Measurements from ENCODE around the gene CCDC38.

Gene CCDC38

DNA sequence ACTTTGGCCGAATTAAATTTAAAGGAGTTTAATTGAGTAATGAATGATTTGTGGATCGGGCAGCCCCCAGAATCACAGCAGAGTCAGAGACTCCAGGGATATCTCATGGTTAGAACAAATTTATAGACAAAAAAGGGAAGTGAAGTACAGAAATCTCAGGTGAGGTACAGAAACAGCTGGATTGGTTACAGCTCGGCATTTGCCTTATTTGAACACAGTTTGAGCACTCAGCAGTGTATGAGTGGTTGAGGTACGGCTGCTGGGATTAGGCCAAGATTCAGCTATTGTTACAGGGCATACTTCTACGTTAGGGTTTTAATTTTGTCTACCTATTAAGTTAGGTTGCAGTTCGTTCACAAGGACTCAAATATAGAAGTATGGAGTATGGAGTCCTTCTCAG, 23.3 kb downstream of the CCDC38 start:
- Histone ChIP-seq H3K36me3 (ENCODE audit: control insufficient read depth in 1 of 2, insufficient read depth in 2 of 2, low read length in 2 of 2) (no peaks in the 10 kb centered on the region), H3K27ac (ENCODE audit: low read length) (no peak overlapping the region), H3K4me1 (ENCODE audit: control insufficient read depth in 1 of 2, insufficient read depth in 2 of 2, low read length in 2 of 2) (no peaks in the 10 kb centered on the region), H3K27me3 (ENCODE audit: low read depth, low read length) (no peaks in the 10 kb centered on the region), H3K9me3 (ENCODE audit: control insufficient read depth in 1 of 2, low read length in 2 of 2) (no peaks in the 10 kb centered on the region), H3K4me3 (ENCODE audit: low read depth in 1 of 2, low read length in 2 of 2) (no peak overlapping the region)

DNA sequence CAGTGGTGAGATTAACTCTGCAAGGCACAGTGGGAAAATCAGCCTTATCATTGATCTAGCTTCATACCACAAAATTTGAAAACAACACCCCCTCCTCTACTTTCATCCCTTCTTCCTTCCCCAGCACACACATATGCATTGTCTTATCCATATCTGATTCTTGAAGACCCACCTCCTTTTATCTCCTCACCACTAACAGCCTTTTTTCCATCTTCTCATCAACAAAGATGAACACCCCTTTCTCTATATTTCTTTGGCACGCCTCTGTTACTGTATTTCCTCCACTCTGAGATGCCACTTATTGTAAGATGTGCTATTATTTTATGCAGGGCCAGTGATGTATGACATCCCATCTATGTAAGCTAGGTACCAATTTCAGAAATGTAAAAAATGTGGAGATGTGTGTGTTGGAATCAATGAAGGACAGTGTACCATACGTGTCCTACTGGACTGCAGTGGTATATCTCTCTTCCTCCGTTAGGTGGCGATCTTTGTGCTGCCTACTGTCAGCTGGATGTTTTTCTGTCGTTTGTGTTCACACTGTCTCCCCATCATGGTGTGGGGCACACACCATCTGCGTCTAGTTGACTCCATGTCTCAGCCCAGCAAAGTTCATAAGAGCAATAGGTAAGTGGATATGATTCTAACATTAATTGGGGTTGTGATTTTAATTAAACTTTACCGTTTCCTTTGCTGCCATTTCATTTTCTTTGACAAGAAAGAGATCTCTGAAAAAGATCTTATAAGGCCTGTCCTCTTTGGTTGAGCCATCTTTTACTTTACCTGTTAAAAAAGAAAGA, 24.0 kb downstream of the CCDC38 start:
- no peaks in the 10 kb centered on the region for H3K27me3 ChIP-seq (ENCODE audit: low read depth, low read length)
- no peaks in the 10 kb centered on the region for H3K9me3 ChIP-seq (ENCODE audit: control insufficient read depth in 1 of 2, low read length in 2 of 2)
- no peaks in the 10 kb centered on the region for H3K36me3 ChIP-seq (ENCODE audit: control insufficient read depth in 1 of 2, insufficient read depth in 2 of 2, low read length in 2 of 2)
- no peak overlapping the region for H3K27ac ChIP-seq (ENCODE audit: low read length)
- H3K4me1 ChIP-seq (ENCODE audit: control insufficient read depth in 1 of 2, insufficient read depth in 2 of 2, low read length in 2 of 2) = no peaks in the 10 kb centered on the region
- no peak overlapping the region for H3K4me3 ChIP-seq (ENCODE audit: low read depth in 1 of 2, low read length in 2 of 2)

DNA sequence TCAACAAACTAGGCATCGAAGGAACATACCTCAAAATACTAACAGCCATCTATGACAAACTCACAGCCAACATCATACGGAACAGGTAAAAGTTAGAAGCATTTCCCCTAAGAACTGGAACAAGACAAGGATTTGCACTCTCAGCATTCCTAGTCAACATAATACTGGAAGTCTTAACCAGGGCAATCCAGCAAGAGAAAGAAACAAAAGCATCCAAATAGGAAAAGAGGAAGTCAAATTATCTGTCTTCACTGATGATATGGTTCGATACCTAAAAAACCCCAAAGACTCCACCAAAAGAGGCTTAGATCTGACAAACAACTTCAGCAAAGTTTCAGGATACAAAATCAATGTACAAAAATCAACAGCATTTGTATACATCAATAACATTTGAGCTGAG, 32.5 kb downstream of the CCDC38 start:
- H3K36me3 ChIP-seq (ENCODE audit: control insufficient read depth in 1 of 2, insufficient read depth in 2 of 2, low read length in 2 of 2) = no peaks in the 10 kb centered on the region
- no peak overlapping the region for H3K27ac ChIP-seq (ENCODE audit: low read length)
- no peaks in the 10 kb centered on the region for H3K9me3 ChIP-seq (ENCODE audit: control insufficient read depth in 1 of 2, low read length in 2 of 2)
- H3K4me1 ChIP-seq (ENCODE audit: control insufficient read depth in 1 of 2, insufficient read depth in 2 of 2, low read length in 2 of 2) = no peaks in the 10 kb centered on the region
- no peak overlapping the region for H3K4me3 ChIP-seq (ENCODE audit: low read depth in 1 of 2, low read length in 2 of 2)
- H3K27me3 ChIP-seq (ENCODE audit: low read depth, low read length) = no peaks in the 10 kb centered on the region

DNA sequence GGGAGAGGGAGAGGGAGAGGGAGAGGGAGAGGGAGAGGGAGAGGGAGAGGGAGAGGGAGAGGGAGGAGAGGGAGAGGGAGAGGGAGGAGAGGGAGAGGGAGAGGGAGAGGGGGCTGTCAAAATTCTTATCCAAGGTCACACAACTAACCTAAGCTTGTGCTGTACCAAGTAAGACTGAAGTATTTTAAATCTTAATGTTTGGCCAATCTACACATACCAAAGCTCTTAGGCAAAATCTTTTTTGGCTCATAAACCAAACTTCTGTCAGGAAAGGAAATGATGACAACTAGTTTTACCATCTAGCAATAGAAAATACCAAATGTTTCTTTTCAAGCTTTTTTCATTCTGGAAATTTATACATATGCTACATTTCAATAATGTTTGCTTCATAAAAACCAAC, 33.8 kb downstream of the CCDC38 start:
- Histone ChIP-seq H3K4me1 (ENCODE audit: control insufficient read depth in 1 of 2, insufficient read depth in 2 of 2, low read length in 2 of 2) (no peaks in the 10 kb centered on the region), H3K9me3 (ENCODE audit: control insufficient read depth in 1 of 2, low read length in 2 of 2) (no peaks in the 10 kb centered on the region), H3K36me3 (ENCODE audit: control insufficient read depth in 1 of 2, insufficient read depth in 2 of 2, low read length in 2 of 2) (no peaks in the 10 kb centered on the region), H3K27me3 (ENCODE audit: low read depth, low read length) (no peaks in the 10 kb centered on the region), H3K4me3 (ENCODE audit: low read depth in 1 of 2, low read length in 2 of 2) (no peak overlapping the region), H3K27ac (ENCODE audit: low read length) (no peak overlapping the region)

DNA sequence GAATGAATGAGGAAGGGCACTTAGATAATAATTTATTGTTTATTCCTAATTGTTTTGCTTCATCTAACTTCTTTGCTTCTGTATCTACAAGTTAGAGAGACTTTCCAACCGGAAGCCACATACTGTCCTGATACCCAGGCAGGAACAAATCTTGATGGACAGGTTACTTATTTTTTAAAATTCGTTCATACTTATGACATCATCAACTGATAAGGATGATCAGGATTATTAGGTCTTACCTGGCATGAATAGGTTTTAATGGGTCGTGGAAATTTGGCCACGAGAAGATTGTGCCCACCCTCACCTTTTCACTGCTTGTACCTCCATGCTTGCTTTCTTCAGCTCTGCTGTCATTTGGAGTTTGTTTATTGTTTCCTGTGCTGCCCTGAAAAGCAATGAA, 44.3 kb downstream of the CCDC38 start:
- peaks cover 0 to 3% of the 10 kb centered on the region in 2 donors for H3K9me3 ChIP-seq (ENCODE audit: control insufficient read depth in 1 of 2, low read length in 2 of 2)
- no peaks in the 10 kb centered on the region for H3K4me1 ChIP-seq (ENCODE audit: control insufficient read depth in 1 of 2, insufficient read depth in 2 of 2, low read length in 2 of 2)
- H3K27ac ChIP-seq (ENCODE audit: low read length) = no peak overlapping the region

DNA sequence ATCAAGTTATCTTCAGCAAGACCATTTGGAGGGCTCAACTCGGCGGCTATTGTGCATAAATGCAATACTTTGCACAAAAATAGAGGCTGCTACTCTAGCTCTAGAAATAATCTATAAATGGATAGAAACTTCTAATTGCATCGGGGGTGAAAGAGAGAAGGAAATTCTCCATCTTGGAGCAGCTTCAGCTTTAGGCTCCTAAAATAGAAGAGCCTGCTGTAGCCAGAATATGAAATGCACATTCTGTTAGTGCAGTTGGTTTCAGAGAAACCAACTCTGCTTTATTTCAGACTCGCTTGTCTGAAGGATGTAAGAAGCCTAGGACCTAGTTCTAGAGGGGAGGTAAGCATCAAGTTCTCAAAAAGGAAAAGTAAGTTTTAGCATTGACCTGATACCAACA, 45.6 kb downstream of the CCDC38 start:
- Histone ChIP-seq H3K9me3 (ENCODE audit: control insufficient read depth in 1 of 2, low read length in 2 of 2) (no peaks in the 10 kb centered on the region), H3K27me3 (ENCODE audit: low read depth, low read length) (no peaks in the 10 kb centered on the region), H3K4me3 (ENCODE audit: low read depth in 1 of 2, low read length in 2 of 2) (no peak overlapping the region), H3K36me3 (ENCODE audit: control insufficient read depth in 1 of 2, insufficient read depth in 2 of 2, low read length in 2 of 2) (no peaks in the 10 kb centered on the region), H3K27ac (ENCODE audit: low read length) (no peak overlapping the region), H3K4me1 (ENCODE audit: control insufficient read depth in 1 of 2, insufficient read depth in 2 of 2, low read length in 2 of 2) (no peaks in the 10 kb centered on the region)

More for the DNA sequence above, 44.3 kb downstream of the CCDC38 start:
- no peaks in the 10 kb centered on the region for H3K36me3 ChIP-seq (ENCODE audit: control insufficient read depth in 1 of 2, insufficient read depth in 2 of 2, low read length in 2 of 2)
- H3K4me3 ChIP-seq (ENCODE audit: low read depth in 1 of 2, low read length in 2 of 2) = no peak overlapping the region
- no peaks in the 10 kb centered on the region for H3K27me3 ChIP-seq (ENCODE audit: low read depth, low read length)

DNA sequence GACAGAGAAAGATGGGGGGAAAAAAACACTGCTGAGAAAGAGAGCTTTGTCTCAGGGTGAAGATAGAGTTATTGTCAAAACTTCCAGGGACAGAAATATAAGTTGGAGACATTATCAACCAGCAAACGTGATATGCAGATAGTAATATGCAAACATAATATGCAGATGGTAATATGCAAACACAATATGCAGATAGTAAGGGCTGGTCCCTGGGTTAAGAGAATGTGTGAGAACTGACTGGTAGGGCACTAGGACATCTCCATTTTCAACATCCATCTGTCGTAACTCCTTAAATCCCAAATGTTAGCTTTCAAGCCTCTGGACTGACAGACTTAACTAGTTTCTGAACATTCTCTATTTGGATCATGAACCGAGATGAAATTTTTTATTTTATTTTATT, 51.5 kb downstream of the CCDC38 start:
- no peak overlapping the region for H3K4me3 ChIP-seq (ENCODE audit: low read depth in 1 of 2, low read length in 2 of 2)
- H3K9me3 ChIP-seq (ENCODE audit: control insufficient read depth in 1 of 2, low read length in 2 of 2) = no peaks in the 10 kb centered on the region
- no peaks in the 10 kb centered on the region for H3K27me3 ChIP-seq (ENCODE audit: low read depth, low read length)
- H3K36me3 ChIP-seq (ENCODE audit: control insufficient read depth in 1 of 2, insufficient read depth in 2 of 2, low read length in 2 of 2) = no peaks in the 10 kb centered on the region
- H3K27ac ChIP-seq (ENCODE audit: low read length) = no peak overlapping the region
- no peaks in the 10 kb centered on the region for H3K4me1 ChIP-seq (ENCODE audit: control insufficient read depth in 1 of 2, insufficient read depth in 2 of 2, low read length in 2 of 2)

DNA sequence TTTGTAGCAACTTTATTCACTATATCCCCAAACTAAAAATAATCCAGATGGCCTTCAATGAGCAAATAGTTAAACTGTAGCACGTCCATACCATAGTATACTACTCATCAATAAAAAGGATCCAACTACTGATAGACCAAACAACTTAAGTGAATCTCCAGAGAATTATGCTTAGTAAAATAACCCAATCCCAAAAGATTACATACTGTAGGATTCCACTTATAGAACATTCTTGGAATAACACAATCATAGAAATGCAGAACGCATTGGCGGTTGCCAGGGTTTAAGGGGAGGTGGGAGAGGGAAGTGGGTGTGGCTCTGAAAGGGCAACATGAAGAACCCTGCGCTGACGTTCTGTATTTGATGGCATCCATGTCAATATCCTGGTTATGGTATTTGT, 55.1 kb downstream of the CCDC38 start:
- H3K27ac ChIP-seq (ENCODE audit: low read length) = no peak overlapping the region
- no peaks in the 10 kb centered on the region for H3K27me3 ChIP-seq (ENCODE audit: low read depth, low read length)
- no peaks in the 10 kb centered on the region for H3K4me1 ChIP-seq (ENCODE audit: control insufficient read depth in 1 of 2, insufficient read depth in 2 of 2, low read length in 2 of 2)
- no peaks in the 10 kb centered on the region for H3K36me3 ChIP-seq (ENCODE audit: control insufficient read depth in 1 of 2, insufficient read depth in 2 of 2, low read length in 2 of 2)
- H3K9me3 ChIP-seq (ENCODE audit: control insufficient read depth in 1 of 2, low read length in 2 of 2) = peaks cover 0 to 4% of the 10 kb centered on the region in 2 donors
- H3K4me3 ChIP-seq (ENCODE audit: low read depth in 1 of 2, low read length in 2 of 2) = no peak overlapping the region

DNA sequence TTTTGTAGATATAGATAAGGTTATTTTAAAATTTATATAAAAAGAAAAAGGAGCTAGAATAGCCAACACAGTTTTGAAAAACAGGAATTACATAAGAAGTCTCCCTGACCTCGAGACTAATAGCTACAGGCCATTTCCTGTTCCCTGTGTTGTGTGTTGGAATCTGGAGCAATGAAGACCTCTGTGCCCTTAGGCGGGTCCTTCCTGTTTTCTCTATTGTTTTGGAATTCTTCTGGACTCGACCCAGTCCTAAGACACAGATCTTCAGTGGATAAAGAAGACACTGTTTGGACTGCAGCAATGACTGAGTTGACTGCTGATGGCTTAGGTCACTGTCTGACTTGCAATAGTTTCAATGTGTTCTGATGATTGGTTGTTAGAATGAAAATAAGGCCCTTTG, 57.4 kb downstream of the CCDC38 start:
- H3K4me3 ChIP-seq (ENCODE audit: low read depth in 1 of 2, low read length in 2 of 2) = no peak overlapping the region
- peaks cover 0 to 4% of the 10 kb centered on the region in 2 donors for H3K9me3 ChIP-seq (ENCODE audit: control insufficient read depth in 1 of 2, low read length in 2 of 2)
- no peaks in the 10 kb centered on the region for H3K36me3 ChIP-seq (ENCODE audit: control insufficient read depth in 1 of 2, insufficient read depth in 2 of 2, low read length in 2 of 2)
- H3K4me1 ChIP-seq (ENCODE audit: control insufficient read depth in 1 of 2, insufficient read depth in 2 of 2, low read length in 2 of 2) = no peaks in the 10 kb centered on the region
- no peaks in the 10 kb centered on the region for H3K27me3 ChIP-seq (ENCODE audit: low read depth, low read length)
- no peak overlapping the region for H3K27ac ChIP-seq (ENCODE audit: low read length)

DNA sequence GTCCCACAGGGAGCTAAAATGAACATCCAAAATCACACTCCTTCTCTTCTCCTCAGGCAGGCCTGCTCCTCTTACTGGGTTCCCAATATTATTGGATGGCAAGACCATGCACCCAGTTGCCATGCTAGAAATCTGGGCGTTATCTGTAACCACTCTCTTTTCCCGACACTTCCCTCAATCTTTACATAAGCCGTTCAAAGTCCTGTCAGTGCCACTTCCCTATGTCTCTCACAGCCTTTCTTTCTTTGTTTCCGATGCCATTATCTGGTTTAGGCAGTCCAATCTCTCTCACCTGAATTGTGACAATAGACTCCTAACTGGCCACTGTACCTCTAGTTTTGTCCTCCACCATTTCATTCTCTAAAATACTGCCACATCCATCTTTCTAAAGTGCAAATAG, 59.5 kb downstream of the CCDC38 start:
- H3K9me3 ChIP-seq (ENCODE audit: control insufficient read depth in 1 of 2, low read length in 2 of 2) = peaks cover 0 to 4% of the 10 kb centered on the region in 2 donors
- no peaks in the 10 kb centered on the region for H3K27me3 ChIP-seq (ENCODE audit: low read depth, low read length)
- no peaks in the 10 kb centered on the region for H3K36me3 ChIP-seq (ENCODE audit: control insufficient read depth in 1 of 2, insufficient read depth in 2 of 2, low read length in 2 of 2)
- H3K4me1 ChIP-seq (ENCODE audit: control insufficient read depth in 1 of 2, insufficient read depth in 2 of 2, low read length in 2 of 2) = no peaks in the 10 kb centered on the region
- no peak overlapping the region for H3K27ac ChIP-seq (ENCODE audit: low read length)
- H3K4me3 ChIP-seq (ENCODE audit: low read depth in 1 of 2, low read length in 2 of 2) = no peak overlapping the region

DNA sequence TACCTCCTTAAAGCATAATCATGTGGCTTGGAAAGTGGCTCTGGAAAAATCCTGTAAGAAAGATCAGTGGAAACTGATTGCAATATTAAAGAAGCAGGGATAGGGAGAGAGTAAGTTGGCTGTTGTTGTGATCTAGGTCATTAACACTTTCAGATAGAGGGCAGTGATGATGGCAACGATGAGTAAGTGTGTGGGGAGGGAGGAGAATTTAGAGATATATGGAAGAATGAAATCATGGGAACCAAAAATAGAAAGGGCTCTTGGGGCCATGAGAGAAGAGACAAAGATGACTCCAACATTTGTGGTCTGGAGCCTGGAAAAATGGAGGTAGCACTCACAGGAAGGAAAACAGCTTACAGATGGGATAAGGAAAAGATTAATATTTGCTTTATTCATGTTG, 60.3 kb downstream of the CCDC38 start:
- Histone ChIP-seq H3K27me3 (ENCODE audit: low read depth, low read length) (no peaks in the 10 kb centered on the region), H3K4me3 (ENCODE audit: low read depth in 1 of 2, low read length in 2 of 2) (no peak overlapping the region)

More for the DNA sequence above, 60.3 kb downstream of the CCDC38 start:
- peaks cover 0 to 4% of the 10 kb centered on the region in 2 donors for H3K9me3 ChIP-seq (ENCODE audit: control insufficient read depth in 1 of 2, low read length in 2 of 2)
- no peaks in the 10 kb centered on the region for H3K36me3 ChIP-seq (ENCODE audit: control insufficient read depth in 1 of 2, insufficient read depth in 2 of 2, low read length in 2 of 2)
- H3K27ac ChIP-seq (ENCODE audit: low read length) = no peak overlapping the region
- no peaks in the 10 kb centered on the region for H3K4me1 ChIP-seq (ENCODE audit: control insufficient read depth in 1 of 2, insufficient read depth in 2 of 2, low read length in 2 of 2)
